Measurements from ENCODE around the gene CNGA3. TPM values are rescaled to one million over a fixed set of nuclear protein-coding genes. Genes with fewer than 3 reads are reported as not detected.

CNGA3 gene
- total and polyA plus RNA-seq, 7 experiments from 2014 or later = not detected

GRCh38 chr2:98388081-98388480, 41.8 kb downstream of the CNGA3 start:
- intact Hi-C loops (cut with micrococcal nuclease) = no loop called here
- no peak overlapping the region for H3K4me3 ChIP-seq (ENCODE audit: low read length)

GRCh38 chr2:98388601-98389250, 42.5 kb downstream of the CNGA3 start:
- Mint-ChIP-seq H3K4me3 (no peak overlapping the region), H3K9me3 (no peaks in the 10 kb centered on the region), H3K36me3 (no peaks in the 10 kb centered on the region), H3K4me1 (peaks cover 0 to 4% (median 0%) of the 10 kb centered on the region in 7 donors), H3K27ac (no peak overlapping the region), H3K27me3 (peaks cover 0 to 10% (median 6%) of the 10 kb centered on the region in 5 donors)
- no peak for DNase-seq
- no peaks in the 10 kb centered on the region for H3K27me3 ChIP-seq (ENCODE audit: control insufficient read depth in 2 of 2, insufficient read depth in 2 of 2, low read length in 2 of 2)
- intact Hi-C loops (cut with micrococcal nuclease) = no loop called here
- no peaks in the 10 kb centered on the region for H3K36me3 ChIP-seq (ENCODE audit: control insufficient read depth in 2 of 3, insufficient read depth in 3 of 3, low read length in 3 of 3)
- no peak for ATAC-seq
- no peak overlapping the region for H3K27ac ChIP-seq (ENCODE audit: low read depth, low read length)
- H3K4me3 ChIP-seq (ENCODE audit: low read length) = no peak overlapping the region
- POLR2A ChIA-PET = no interaction called here
- no peaks in the 10 kb centered on the region for H3K4me1 ChIP-seq (ENCODE audit: control insufficient read depth in 2 of 2, insufficient read depth in 2 of 2, low read length in 2 of 2)
- no peaks in the 10 kb centered on the region for H3K9me3 ChIP-seq (ENCODE audit: control insufficient read depth in 2 of 3, low read length in 3 of 3)
- CTCF ChIA-PET = interaction anchor here (1.5 kb wide), 1 partner anchor 680 kb away, joined by 5 read pairs; no protein-coding TSS in a partner anchor

More at GRCh38 chr2:98388081-98388480, 41.8 kb downstream of the CNGA3 start:
- Mint-ChIP-seq H3K4me3 (no peak overlapping the region), H3K4me1 (peaks cover 0 to 4% (median 0%) of the 10 kb centered on the region in 7 donors), H3K9me3 (no peaks in the 10 kb centered on the region), H3K27ac (no peak overlapping the region), H3K27me3 (peaks cover 0 to 10% (median 8%) of the 10 kb centered on the region in 5 donors), H3K36me3 (no peaks in the 10 kb centered on the region)
- no peaks in the 10 kb centered on the region for H3K4me1 ChIP-seq (ENCODE audit: control insufficient read depth in 2 of 2, insufficient read depth in 2 of 2, low read length in 2 of 2)
- CTCF ChIA-PET = interaction anchor here (1.5 kb wide), 1 partner anchor 679 kb away, joined by 5 read pairs; no protein-coding TSS in a partner anchor
- H3K36me3 ChIP-seq (ENCODE audit: control insufficient read depth in 2 of 3, insufficient read depth in 3 of 3, low read length in 3 of 3) = no peaks in the 10 kb centered on the region
- H3K27ac ChIP-seq (ENCODE audit: low read depth, low read length) = no peak overlapping the region
- ATAC-seq (no peak), DNase-seq (no peak)
- H3K9me3 ChIP-seq (ENCODE audit: control insufficient read depth in 2 of 3, low read length in 3 of 3) = no peaks in the 10 kb centered on the region
- POLR2A ChIA-PET = no interaction called here
- no peaks in the 10 kb centered on the region for H3K27me3 ChIP-seq (ENCODE audit: control insufficient read depth in 2 of 2, insufficient read depth in 2 of 2, low read length in 2 of 2)

- ChIA-PET CTCF (no interaction called here), POLR2A (no interaction called here)
- H3K9me3 Mint-ChIP-seq = no peaks in the 10 kb centered on the region
- ATAC-seq (no peak), DNase-seq (no peak)
- no peak overlapping the region for H3K4me3 Mint-ChIP-seq
- H3K27ac Mint-ChIP-seq = no peak overlapping the region
- Histone ChIP-seq H3K9me3 (ENCODE audit: control insufficient read depth in 2 of 3, low read length in 3 of 3) (no peaks in the 10 kb centered on the region), H3K27ac (ENCODE audit: low read depth, low read length) (no peak overlapping the region), H3K27me3 (ENCODE audit: control insufficient read depth in 2 of 2, insufficient read depth in 2 of 2, low read length in 2 of 2) (no peaks in the 10 kb centered on the region), H3K36me3 (ENCODE audit: control insufficient read depth in 2 of 3, insufficient read depth in 3 of 3, low read length in 3 of 3) (no peaks in the 10 kb centered on the region), H3K4me1 (ENCODE audit: control insufficient read depth in 2 of 2, insufficient read depth in 2 of 2, low read length in 2 of 2) (no peaks in the 10 kb centered on the region), H3K4me3 (ENCODE audit: low read length) (no peak overlapping the region)
- no peaks in the 10 kb centered on the region for H3K36me3 Mint-ChIP-seq
- H3K27me3 Mint-ChIP-seq = peaks cover under 1 to 10% (median 6%) of the 10 kb centered on the region in 5 donors
- peaks cover 0 to 4% (median 0%) of the 10 kb centered on the region in 7 donors for H3K4me1 Mint-ChIP-seq
- intact Hi-C loops (cut with micrococcal nuclease) = no loop called here
Measured at GRCh38 chr2:98389251-98389605, 43.0 kb downstream of the CNGA3 start.

GRCh38 chr2:98390571-98391476, 44.6 kb downstream of the CNGA3 start:
- ATAC-seq (no peak), DNase-seq (no peak)
- no peaks in the 10 kb centered on the region for H3K4me1 ChIP-seq (ENCODE audit: control insufficient read depth in 2 of 2, insufficient read depth in 2 of 2, low read length in 2 of 2)
- Mint-ChIP-seq H3K4me1 (no peaks in the 10 kb centered on the region), H3K36me3 (no peaks in the 10 kb centered on the region), H3K9me3 (no peaks in the 10 kb centered on the region), H3K27me3 (peaks cover 3 to 9% (median 5%) of the 10 kb centered on the region in 5 donors), H3K4me3 (no peak overlapping the region), H3K27ac (no peak overlapping the region)
- H3K27me3 ChIP-seq (ENCODE audit: control insufficient read depth in 2 of 2, insufficient read depth in 2 of 2, low read length in 2 of 2) = no peaks in the 10 kb centered on the region
- no peak overlapping the region for H3K4me3 ChIP-seq (ENCODE audit: low read length)
- no peak overlapping the region for H3K27ac ChIP-seq (ENCODE audit: low read depth, low read length)
- intact Hi-C loops (cut with micrococcal nuclease) = no loop called here
- H3K9me3 ChIP-seq (ENCODE audit: control insufficient read depth in 2 of 3, low read length in 3 of 3) = no peaks in the 10 kb centered on the region
- ChIA-PET CTCF (no interaction called here), POLR2A (no interaction called here)
- H3K36me3 ChIP-seq (ENCODE audit: control insufficient read depth in 2 of 3, insufficient read depth in 3 of 3, low read length in 3 of 3) = no peaks in the 10 kb centered on the region

- no peaks in the 10 kb centered on the region for H3K36me3 ChIP-seq (ENCODE audit: control insufficient read depth in 2 of 3, insufficient read depth in 3 of 3, low read length in 3 of 3)
- Mint-ChIP-seq H3K4me1 (no peaks in the 10 kb centered on the region), H3K27ac (no peak overlapping the region), H3K4me3 (no peak overlapping the region), H3K9me3 (peaks cover 0 to 4% (median 0%) of the 10 kb centered on the region in 11 donors), H3K36me3 (peaks cover 0 to 4% (median 0%) of the 10 kb centered on the region in 5 donors), H3K27me3 (peaks cover 9 to 14% (median 12%) of the 10 kb centered on the region in 5 donors)
- no peak overlapping the region for H3K27ac ChIP-seq (ENCODE audit: low read depth, low read length)
- no peaks in the 10 kb centered on the region for H3K9me3 ChIP-seq (ENCODE audit: control insufficient read depth in 2 of 3, low read length in 3 of 3)
- intact Hi-C loops (cut with micrococcal nuclease) = no loop called here
- ChIA-PET CTCF (interaction anchor here (1.5 kb wide), 1 partner anchor 585 kb away, joined by 4 read pairs; no protein-coding TSS in a partner anchor), POLR2A (interaction anchor here (0.6 kb wide), 1 partner anchor 11 kb away, joined by 3 read pairs; no protein-coding TSS in a partner anchor)
- DNase-seq (no peak), ATAC-seq (no peak)
- H3K4me3 ChIP-seq (ENCODE audit: low read length) = no peak overlapping the region
- no peaks in the 10 kb centered on the region for H3K27me3 ChIP-seq (ENCODE audit: control insufficient read depth in 2 of 2, insufficient read depth in 2 of 2, low read length in 2 of 2)
- H3K4me1 ChIP-seq (ENCODE audit: control insufficient read depth in 2 of 2, insufficient read depth in 2 of 2, low read length in 2 of 2) = no peaks in the 10 kb centered on the region
Measured at GRCh38 chr2:98391581-98392270, 45.5 kb downstream of the CNGA3 start.

GRCh38 chr2:98393354-98393753, 47.1 kb downstream of the CNGA3 start:
- CTCF ChIA-PET = no interaction called here

More at GRCh38 chr2:98393354-98393753, 47.1 kb downstream of the CNGA3 start:
- H3K4me3 Mint-ChIP-seq = no peak overlapping the region
- intact Hi-C loops (cut with micrococcal nuclease) = no loop called here
- no peaks in the 10 kb centered on the region for H3K36me3 ChIP-seq (ENCODE audit: control insufficient read depth in 2 of 3, insufficient read depth in 3 of 3, low read length in 3 of 3)
- POLR2A ChIA-PET = no interaction called here
- H3K4me1 Mint-ChIP-seq = no peaks in the 10 kb centered on the region
- H3K27me3 Mint-ChIP-seq = peaks cover 13 to 19% (median 16%) of the 10 kb centered on the region in 5 donors
- no peak overlapping the region for H3K4me3 ChIP-seq (ENCODE audit: low read length)
- no peak overlapping the region for H3K27ac Mint-ChIP-seq
- H3K9me3 ChIP-seq (ENCODE audit: control insufficient read depth in 2 of 3, low read length in 3 of 3) = no peaks in the 10 kb centered on the region
- peaks cover 0 to 4% (median 0%) of the 10 kb centered on the region in 5 donors for H3K36me3 Mint-ChIP-seq
- no peaks in the 10 kb centered on the region for H3K27me3 ChIP-seq (ENCODE audit: control insufficient read depth in 2 of 2, insufficient read depth in 2 of 2, low read length in 2 of 2)
- ATAC-seq (no peak), DNase-seq (no peak)
- H3K4me1 ChIP-seq (ENCODE audit: control insufficient read depth in 2 of 2, insufficient read depth in 2 of 2, low read length in 2 of 2) = no peaks in the 10 kb centered on the region
- H3K27ac ChIP-seq (ENCODE audit: low read depth, low read length) = no peak overlapping the region
- peaks cover 0 to 4% (median 0%) of the 10 kb centered on the region in 11 donors for H3K9me3 Mint-ChIP-seq

Measured in naive thymus-derived CD4-positive, alpha-beta T cell (primary cell).